Measurements from ENCODE around the gene P2RX4. TPM values are rescaled to one million over a fixed set of nuclear protein-coding genes. Genes with fewer than 3 reads are reported as not detected.

Gene P2RX4
- total and polyA plus RNA-seq, 11 donors: 3.2 to 27.4 (median 5.3) TPM

DNA sequence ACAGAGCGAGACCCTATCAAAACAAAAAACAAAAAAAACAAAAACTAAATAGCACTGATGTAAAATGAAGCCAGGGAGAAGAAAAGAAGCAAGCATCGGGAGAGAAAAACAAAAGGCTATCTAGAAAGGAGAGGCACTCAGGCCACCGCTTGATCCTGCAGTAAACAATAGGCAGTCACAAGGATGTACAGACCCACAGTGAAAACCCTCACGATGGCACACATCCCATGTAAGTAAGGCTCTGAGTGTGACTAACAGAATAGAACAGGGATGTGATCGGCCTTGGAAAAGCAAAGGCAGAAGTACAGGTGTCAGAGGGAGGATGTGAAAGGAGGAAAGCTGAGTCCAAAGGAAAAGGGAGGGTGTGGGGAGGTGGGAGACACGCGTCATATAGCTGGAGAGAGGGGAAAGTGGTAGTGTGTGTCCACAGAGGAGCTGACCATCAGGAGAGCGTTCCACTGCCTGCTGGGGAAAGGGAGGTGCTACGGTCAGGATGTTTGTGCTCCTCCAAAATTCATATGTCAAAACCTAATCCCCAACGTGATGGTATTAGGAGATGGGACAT is 55.1 kb downstream of the P2RX4 start:
- H3K27ac ChIP-seq: no peak overlapping the region
- no peak overlapping the region for H3K4me3 ChIP-seq
- TF ChIP-seq CTCF (IDR thresholded peaks at IDR 0.05) (no peak), POLR2A (IDR thresholded peaks at IDR 0.05) (no peak)
- H3K36me3 ChIP-seq: peaks cover 0 to 99% (median 81%) of the 10 kb centered on the region in 9 donors
- intact Hi-C loops (cut with DNase I): no loop called here
- ATAC-seq (no peak), DNase-seq (no peak)
- no peaks in the 10 kb centered on the region for H3K27me3 ChIP-seq
- H3K9me3 ChIP-seq: no peaks in the 10 kb centered on the region
- no peaks in the 10 kb centered on the region for H3K4me1 ChIP-seq
- WGBS, 4 donors: 77 to 88% (median 86%) methylated on average over 10 of the region's 10 CpGs

DNA sequence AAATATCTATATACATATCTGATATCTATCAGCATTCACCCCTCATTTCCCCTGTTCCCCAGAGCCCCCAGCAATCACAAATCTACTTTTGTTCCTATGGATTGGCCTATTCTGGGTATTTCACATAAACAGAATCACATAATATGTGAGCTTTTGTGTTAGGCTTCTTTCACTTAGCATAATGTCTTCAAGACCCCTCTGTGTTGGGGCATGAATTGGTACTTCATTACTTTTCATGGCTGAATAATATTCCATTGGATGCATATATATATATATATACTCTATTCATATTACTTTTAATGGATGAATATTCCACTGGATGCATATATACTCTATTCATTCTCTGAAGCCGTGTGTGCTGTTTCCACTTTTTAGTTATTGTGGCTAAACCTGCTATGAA is 57.9 kb downstream of the P2RX4 start:
- WGBS, 4 donors: 97 to 100% (median 97%) methylated on average over 1 of the region's 1 CpG
- Histone ChIP-seq H3K4me1 (no peaks in the 10 kb centered on the region), H3K36me3 (peaks cover 0 to 89% (median 76%) of the 10 kb centered on the region in 9 donors), H3K4me3 (no peak overlapping the region), H3K9me3 (no peaks in the 10 kb centered on the region), H3K27ac (no peak overlapping the region), H3K27me3 (no peaks in the 10 kb centered on the region)
- ATAC-seq (no peak), DNase-seq (no peak)
- intact Hi-C loops (cut with DNase I): no loop called here
- TF ChIP-seq CTCF (IDR thresholded peaks at IDR 0.05) (no peak), POLR2A (IDR thresholded peaks at IDR 0.05) (no peak)

DNA sequence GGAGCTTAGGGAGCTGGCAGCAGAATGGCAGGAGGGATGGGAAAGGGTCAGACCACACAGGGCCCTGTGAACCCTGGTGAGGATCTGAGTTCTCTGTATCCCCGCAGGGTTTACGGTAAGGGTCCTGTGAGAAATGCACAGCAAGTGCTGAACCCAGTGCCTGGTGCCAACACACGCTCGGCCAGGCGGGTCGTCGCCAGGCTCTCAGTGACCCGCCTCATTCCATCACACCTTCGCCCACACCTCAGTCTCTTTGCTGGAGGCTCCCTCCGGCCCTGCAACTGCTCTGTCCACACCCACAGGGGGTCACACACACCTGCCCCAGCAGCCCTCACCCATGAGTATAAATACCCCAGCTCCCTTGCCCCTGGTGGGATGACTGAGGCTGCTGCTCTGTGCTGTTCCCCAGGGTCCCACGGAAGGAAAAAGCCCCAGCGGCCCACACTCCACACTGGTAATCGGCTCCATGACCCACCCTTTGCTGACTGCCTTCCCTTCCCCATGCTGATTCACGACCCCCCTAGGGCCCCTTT is 63.5 kb downstream of the P2RX4 start:
- DNase-seq: no peak
- peaks cover 0 to 64% (median 38%) of the 10 kb centered on the region in 9 donors for H3K36me3 ChIP-seq

More for the DNA sequence above, 63.5 kb downstream of the P2RX4 start:
- intact Hi-C loops (cut with DNase I): no loop called here
- Histone ChIP-seq H3K27ac (no peak overlapping the region), H3K9me3 (no peaks in the 10 kb centered on the region), H3K4me1 (peaks cover 0 to 21% (median 1%) of the 10 kb centered on the region in 12 donors), H3K27me3 (no peaks in the 10 kb centered on the region), H3K4me3 (no peak overlapping the region)
- no peak for ATAC-seq
- no peak for TF ChIP-seq CTCF (IDR thresholded peaks at IDR 0.05)
- TF ChIP-seq POLR2A (IDR thresholded peaks at IDR 0.05): no peak
- 93 to 97% (median 95%) methylated on average over 14 of the region's 14 CpGs for WGBS, 4 donors

All from heart left ventricle (tissue), 16 donors.